ENCODE measurements around the gene AVEN.
"Not testable (repeated sequence)": the region's sequence is repeated elsewhere in the genome, so short reads cannot be mapped to it uniquely, and the experiment has no call there.

AVEN gene

GRCh38 chr15:33825453-33825852, 213.6 kb downstream of the AVEN start:
- H3K36me3 ChIP-seq (ENCODE audit: insufficient read depth, low read length) = no peaks in the 10 kb centered on the region

GRCh38 chr15:33823119-33823518, 215.9 kb downstream of the AVEN start:
- Histone ChIP-seq H3K9me3 (ENCODE audit: low read length) (no peaks in the 10 kb centered on the region), H4K20me1 (ENCODE audit: insufficient read depth, low read length) (no peaks in the 10 kb centered on the region), H3K27ac (ENCODE audit: low read depth, low read length, poor library complexity, severe bottlenecking) (no peak overlapping the region), H3K9me2 (ENCODE audit: low read depth, low read length) (no peaks in the 10 kb centered on the region), H3F3A (ENCODE audit: insufficient read depth, low read length) (no peaks in the 10 kb centered on the region), H3K4me3 (ENCODE audit: low read depth, low read length, poor library complexity, severe bottlenecking) (no peak overlapping the region), H3K36me3 (ENCODE audit: insufficient read depth, low read length) (no peaks in the 10 kb centered on the region), H3K4me2 (ENCODE audit: low read length) (no peak overlapping the region), H3K27me3 (ENCODE audit: insufficient read depth, low read length) (0 out of 2 replicates have a peak, but pooled peaks cover 4% of the 10 kb centered on the region), H3K9ac (ENCODE audit: low read length) (no peak overlapping the region), H3K4me1 (ENCODE audit: insufficient read depth, low read length, severe bottlenecking) (no peaks in the 10 kb centered on the region), H2AFZ (ENCODE audit: low read length) (no peak overlapping the region), H3K79me2 (ENCODE audit: insufficient read depth, low read length) (no peaks in the 10 kb centered on the region)
- no peak for TF ChIP-seq CTCF (IDR thresholded peaks at IDR 0.05; ENCODE audit: low read length)
- no peak for TF ChIP-seq EZH2 (IDR thresholded peaks at IDR 0.05; ENCODE audit: borderline replicate concordance, low read length)

More at GRCh38 chr15:33825453-33825852, 213.6 kb downstream of the AVEN start:
- Histone ChIP-seq H2AFZ (ENCODE audit: low read length) (no peak overlapping the region), H3K4me1 (ENCODE audit: insufficient read depth, low read length, severe bottlenecking) (no peaks in the 10 kb centered on the region), H3K9ac (ENCODE audit: low read length) (no peak overlapping the region), H3K79me2 (ENCODE audit: insufficient read depth, low read length) (no peaks in the 10 kb centered on the region), H3F3A (ENCODE audit: insufficient read depth, low read length) (no peaks in the 10 kb centered on the region), H3K27ac (ENCODE audit: low read depth, low read length, poor library complexity, severe bottlenecking) (no peak overlapping the region), H3K4me2 (ENCODE audit: low read length) (no peak overlapping the region), H3K4me3 (ENCODE audit: low read depth, low read length, poor library complexity, severe bottlenecking) (no peak overlapping the region), H3K9me2 (ENCODE audit: low read depth, low read length) (no peaks in the 10 kb centered on the region), H4K20me1 (ENCODE audit: insufficient read depth, low read length) (no peaks in the 10 kb centered on the region), H3K9me3 (ENCODE audit: low read length) (no peaks in the 10 kb centered on the region), H3K27me3 (ENCODE audit: insufficient read depth, low read length) (no peaks in the 10 kb centered on the region)
- TF ChIP-seq EZH2 (IDR thresholded peaks at IDR 0.05; ENCODE audit: borderline replicate concordance, low read length) (no peak), CTCF (IDR thresholded peaks at IDR 0.05; ENCODE audit: low read length) (no peak)

GRCh38 chr15:33822479-33822878, 216.5 kb downstream of the AVEN start:
- H3K27ac ChIP-seq (ENCODE audit: low read depth, low read length, poor library complexity, severe bottlenecking) = no peak overlapping the region
- H3K9me3 ChIP-seq (ENCODE audit: low read length) = no peaks in the 10 kb centered on the region
- H2AFZ ChIP-seq (ENCODE audit: low read length) = no peak overlapping the region
- H3K4me1 ChIP-seq (ENCODE audit: insufficient read depth, low read length, severe bottlenecking) = no peaks in the 10 kb centered on the region
- no peaks in the 10 kb centered on the region for H3K36me3 ChIP-seq (ENCODE audit: insufficient read depth, low read length)
- no peak overlapping the region for H3K4me2 ChIP-seq (ENCODE audit: low read length)
- H3K9ac ChIP-seq (ENCODE audit: low read length) = no peak overlapping the region
- no peaks in the 10 kb centered on the region for H3K9me2 ChIP-seq (ENCODE audit: low read depth, low read length)
- no peaks in the 10 kb centered on the region for H3F3A ChIP-seq (ENCODE audit: insufficient read depth, low read length)
- no peak for TF ChIP-seq EZH2 (IDR thresholded peaks at IDR 0.05; ENCODE audit: borderline replicate concordance, low read length)
- TF ChIP-seq CTCF (IDR thresholded peaks at IDR 0.05; ENCODE audit: low read length) = no peak
- H3K4me3 ChIP-seq (ENCODE audit: low read depth, low read length, poor library complexity, severe bottlenecking) = no peak overlapping the region
- 0 out of 2 replicates have a peak, but pooled peaks cover 4% of the 10 kb centered on the region for H3K27me3 ChIP-seq (ENCODE audit: insufficient read depth, low read length)
- H4K20me1 ChIP-seq (ENCODE audit: insufficient read depth, low read length) = no peaks in the 10 kb centered on the region
- H3K79me2 ChIP-seq (ENCODE audit: insufficient read depth, low read length) = no peaks in the 10 kb centered on the region

- H3K79me2 ChIP-seq (ENCODE audit: insufficient read depth, low read length); H3K9me3 ChIP-seq (ENCODE audit: low read length); H3K4me1 ChIP-seq (ENCODE audit: insufficient read depth, low read length, severe bottlenecking); H2AFZ ChIP-seq (ENCODE audit: low read length); H3F3A ChIP-seq (ENCODE audit: insufficient read depth, low read length); H3K36me3 ChIP-seq (ENCODE audit: insufficient read depth, low read length); H3K9me2 ChIP-seq (ENCODE audit: low read depth, low read length); H3K9ac ChIP-seq (ENCODE audit: low read length); H3K4me2 ChIP-seq (ENCODE audit: low read length); H4K20me1 ChIP-seq (ENCODE audit: insufficient read depth, low read length); H3K27ac ChIP-seq (ENCODE audit: low read depth, low read length, poor library complexity, severe bottlenecking); H3K27me3 ChIP-seq (ENCODE audit: insufficient read depth, low read length); H3K4me3 ChIP-seq (ENCODE audit: low read depth, low read length, poor library complexity, severe bottlenecking): not testable (repeated sequence)
Observed at GRCh38 chr15:33819499-33819898, 219.5 kb downstream of the AVEN start.

All from OCI-LY1 (cell line).